GM12864 (cell line): ENCODE measurements around the gene HEMK1.

Experiments used
- DNase-seq: peaks from one replicate; pipeline ENCODE4 v3.0.0-alpha.2; 2011; ENCODE audit warnings: low read depth
- H3K4me3 ChIP-seq: 2 replicates; pipeline ENCODE4 v1.5.1; 2011; ENCODE audit warnings: mild to moderate bottlenecking, low read depth, low read length, control low read depth
- TF ChIP-seq, protein P1 (sequence below): IDR thresholded peaks from 2 replicates; pipeline ENCODE4 v1.5.1; 2011; ENCODE audit warnings: low read depth, mild to moderate bottlenecking, moderate library complexity, low read length, control low read depth, inconsistent platforms; ENCODE audit errors: missing control alignments

HEMK1 gene

DNA sequence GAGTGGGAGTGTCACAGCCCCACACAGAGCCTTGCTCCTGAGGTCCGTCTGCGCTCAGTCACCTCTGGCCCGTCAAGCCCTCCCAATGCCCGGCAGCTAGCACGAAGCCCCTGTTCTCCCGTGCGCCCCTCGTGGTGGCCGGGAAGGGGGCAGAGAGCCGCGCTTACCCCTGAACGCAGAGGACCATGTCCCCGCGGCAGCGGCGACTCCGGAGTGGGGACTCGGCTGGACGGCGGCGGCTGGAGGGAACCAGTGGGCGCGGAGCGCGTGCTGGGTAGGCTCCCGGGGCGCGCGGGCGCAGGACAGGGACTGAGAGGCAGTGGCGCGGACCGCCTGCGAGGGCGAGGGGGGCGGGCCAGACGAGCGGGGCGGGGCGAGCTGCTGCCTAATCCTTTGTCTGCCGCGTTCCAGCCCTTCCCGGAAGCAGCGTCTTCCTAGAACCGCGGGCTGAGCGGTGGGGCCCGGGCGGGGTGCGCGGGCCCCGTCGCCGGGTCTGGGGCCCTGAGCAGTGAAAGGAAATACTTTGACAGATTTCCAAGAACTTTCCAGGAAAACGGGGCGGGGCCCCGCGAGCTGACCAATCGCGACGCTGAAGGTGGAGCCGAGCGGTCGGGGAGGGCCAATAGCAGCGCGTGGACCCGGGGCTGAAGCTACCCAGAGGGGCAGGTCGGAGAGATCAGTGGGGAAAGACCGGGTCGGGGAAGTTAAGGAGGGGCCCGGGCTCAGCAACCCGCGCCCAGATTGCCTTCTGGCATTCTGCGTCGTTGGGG is 42.3 kb downstream of the HEMK1 start, which contains the start of gene CISH:
CISH (minus strand) TSS at position 311 of the 770 bp plus-strand sequence; CDS start at position 187, 124 bp downstream.
- H3K4me3 ChIP-seq = peak within 1 kb of the TSS; percentile 52
- DNase-seq = no peak
- TF ChIP-seq, protein P1, sequence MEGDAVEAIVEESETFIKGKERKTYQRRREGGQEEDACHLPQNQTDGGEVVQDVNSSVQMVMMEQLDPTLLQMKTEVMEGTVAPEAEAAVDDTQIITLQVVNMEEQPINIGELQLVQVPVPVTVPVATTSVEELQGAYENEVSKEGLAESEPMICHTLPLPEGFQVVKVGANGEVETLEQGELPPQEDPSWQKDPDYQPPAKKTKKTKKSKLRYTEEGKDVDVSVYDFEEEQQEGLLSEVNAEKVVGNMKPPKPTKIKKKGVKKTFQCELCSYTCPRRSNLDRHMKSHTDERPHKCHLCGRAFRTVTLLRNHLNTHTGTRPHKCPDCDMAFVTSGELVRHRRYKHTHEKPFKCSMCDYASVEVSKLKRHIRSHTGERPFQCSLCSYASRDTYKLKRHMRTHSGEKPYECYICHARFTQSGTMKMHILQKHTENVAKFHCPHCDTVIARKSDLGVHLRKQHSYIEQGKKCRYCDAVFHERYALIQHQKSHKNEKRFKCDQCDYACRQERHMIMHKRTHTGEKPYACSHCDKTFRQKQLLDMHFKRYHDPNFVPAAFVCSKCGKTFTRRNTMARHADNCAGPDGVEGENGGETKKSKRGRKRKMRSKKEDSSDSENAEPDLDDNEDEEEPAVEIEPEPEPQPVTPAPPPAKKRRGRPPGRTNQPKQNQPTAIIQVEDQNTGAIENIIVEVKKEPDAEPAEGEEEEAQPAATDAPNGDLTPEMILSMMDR = peak; percentile 65

DNA sequence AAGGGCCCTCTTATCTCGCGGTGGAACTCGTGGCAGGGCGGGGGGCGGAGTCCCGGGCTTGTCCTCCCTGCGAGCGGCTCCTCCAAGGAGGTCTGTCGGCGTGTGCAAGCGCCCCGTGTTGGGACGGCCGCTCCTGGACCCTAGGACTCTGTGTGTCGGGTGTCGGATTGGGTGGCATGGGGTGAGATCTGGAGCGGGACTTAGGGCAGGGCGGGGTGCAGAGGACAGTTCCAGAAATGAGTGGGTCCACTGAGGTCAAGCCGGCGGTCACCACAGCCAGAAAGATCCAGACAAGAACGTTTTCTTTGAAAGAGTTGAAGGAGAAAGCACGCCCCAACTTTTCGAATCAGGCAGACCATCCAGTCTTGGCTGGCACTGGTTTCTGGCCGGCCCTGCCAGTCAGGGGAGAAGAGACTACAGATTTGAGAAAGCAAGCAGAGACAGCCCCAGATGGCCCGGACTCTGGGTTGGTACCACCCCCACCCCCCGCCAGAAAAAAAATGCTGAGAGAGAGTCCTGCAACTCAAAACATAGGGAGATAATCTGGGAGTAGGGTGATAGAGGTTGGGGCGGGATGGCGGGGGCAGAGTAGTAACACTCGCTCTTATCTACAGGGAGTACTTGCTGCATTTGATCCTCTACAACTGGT is 43.0 kb downstream of the HEMK1 start:
- DNase-seq = no peak
- peak overlapping the region; percentile 52 for H3K4me3 ChIP-seq
- TF ChIP-seq, protein P1 = no peak

DNA sequence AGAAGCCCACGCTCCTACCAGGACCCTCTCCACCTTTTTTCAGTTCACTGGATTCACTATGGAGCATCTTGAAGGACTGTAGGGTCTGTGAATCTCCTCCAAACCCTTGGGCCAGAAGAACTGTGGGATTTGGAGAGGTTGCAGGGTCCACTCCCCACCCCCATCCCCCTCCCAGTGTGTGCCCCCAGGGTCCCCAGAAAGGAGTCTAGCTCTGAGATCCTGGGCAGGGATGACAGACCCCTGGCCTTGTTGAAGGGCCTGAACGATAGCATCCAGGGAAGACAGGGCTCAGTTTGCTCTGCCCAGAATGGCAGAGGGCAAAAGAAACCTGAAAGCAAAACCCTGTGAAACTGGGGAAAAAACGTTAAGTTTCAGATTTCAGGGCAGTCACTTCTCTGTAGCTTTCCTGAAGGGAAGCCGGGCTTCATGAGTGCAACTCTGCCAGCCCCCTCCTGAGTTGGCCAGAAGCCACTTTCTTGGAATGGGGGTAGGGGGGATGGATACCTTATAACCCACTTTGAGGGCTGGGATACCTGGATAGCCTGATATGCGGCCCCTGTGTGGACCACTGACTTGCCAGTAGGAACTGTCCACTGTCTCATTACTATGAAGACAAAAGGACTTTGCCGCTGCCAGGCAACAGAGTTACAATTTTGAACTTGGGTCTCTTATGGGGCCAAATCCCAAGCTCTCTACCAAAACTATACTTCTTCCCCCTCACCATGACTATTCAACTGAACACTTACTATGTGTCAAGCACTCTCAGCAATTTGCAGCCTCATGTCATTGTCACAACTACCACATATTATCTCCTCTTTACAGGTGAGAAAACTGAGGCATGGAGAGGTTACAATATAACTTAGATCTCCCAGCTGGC is 43.9 kb downstream of the HEMK1 start:
- H3K4me3 ChIP-seq = no peak overlapping the region
- TF ChIP-seq, protein P1 = no peak
- DNase-seq = no peak

DNA sequence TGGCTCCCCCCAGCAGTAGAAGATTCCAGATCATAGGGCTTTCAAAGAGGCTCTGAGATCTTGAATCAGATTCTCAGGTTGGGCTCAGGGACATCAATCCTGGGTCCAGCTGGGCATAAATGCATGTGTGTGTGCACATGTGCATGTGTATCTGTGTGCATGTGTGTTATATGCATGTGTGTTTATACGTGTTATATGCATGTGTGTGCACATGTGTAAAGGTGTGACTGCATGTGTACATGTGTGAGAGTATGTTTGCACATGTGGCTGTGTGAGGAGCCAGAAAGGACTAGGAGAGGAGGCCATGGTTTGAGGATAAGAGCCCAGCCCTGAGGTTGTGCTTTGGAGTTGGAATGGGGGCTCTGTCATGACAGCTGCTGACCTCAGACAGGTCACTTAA is 45.9 kb downstream of the HEMK1 start:
- no peak overlapping the region for H3K4me3 ChIP-seq
- TF ChIP-seq, protein P1 = no peak
- DNase-seq = no peak

DNA sequence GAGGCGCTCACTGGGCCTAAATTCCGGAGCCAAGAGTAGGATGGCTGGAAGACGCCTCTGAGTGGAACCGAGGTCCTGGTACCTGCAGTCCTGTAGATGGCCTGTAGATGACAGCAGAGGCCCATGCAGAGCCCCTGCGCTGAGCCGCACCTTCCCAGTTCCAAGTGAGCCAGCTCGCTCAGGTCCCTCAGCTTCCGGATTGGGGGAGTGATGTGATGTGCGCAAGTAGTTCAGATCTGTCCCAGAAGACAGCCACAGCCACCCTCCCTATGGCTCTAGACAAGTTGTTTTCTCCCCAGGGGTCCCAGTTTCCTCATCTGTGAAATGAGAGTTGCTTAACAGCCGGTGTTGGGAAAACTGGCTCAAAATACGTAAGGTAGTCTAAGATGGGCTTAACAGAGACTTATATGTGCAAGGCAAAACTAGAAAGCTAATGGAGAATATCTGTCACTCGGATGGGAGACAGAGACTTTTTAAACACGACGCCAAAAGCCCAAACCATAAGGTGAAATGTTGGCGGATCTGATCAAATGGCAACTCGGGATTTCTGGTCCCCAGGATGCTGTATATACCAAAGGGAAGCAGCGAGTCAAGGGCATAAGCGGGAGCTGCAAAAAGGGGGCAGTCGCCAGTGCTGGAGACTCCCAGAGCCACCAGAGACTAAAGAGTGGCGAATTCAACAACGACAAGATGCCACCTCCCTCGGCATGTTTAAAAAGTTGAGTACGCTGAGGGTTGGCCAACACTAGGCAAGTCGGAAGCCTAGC is 46.9 kb downstream of the HEMK1 start:
- peak; percentile 60 for DNase-seq
- H3K4me3 ChIP-seq = peak overlapping the region; percentile 68
- TF ChIP-seq, protein P1 = peak; percentile 100

DNA sequence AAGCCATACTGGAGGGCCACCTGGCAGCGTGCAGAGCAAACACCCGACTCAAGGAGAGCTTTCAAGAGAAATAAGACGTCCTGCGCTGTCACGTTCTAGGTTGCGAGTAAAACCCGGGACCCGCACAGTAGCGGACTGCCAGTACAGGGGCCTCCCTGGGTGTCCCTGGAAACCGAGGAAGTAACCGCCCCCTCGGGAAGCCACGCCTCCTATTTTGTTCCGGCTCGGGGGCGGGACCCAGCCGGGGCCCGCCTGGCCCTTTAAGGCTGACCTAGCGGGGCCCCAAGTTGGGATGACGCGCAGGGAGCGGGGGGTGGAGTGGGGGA is 47.4 kb downstream of the HEMK1 start:
- H3K4me3 ChIP-seq = peak overlapping the region; percentile 68
- DNase-seq = peak; percentile 67
- TF ChIP-seq, protein P1 = no peak
